ENCODE data around the gene KPTN.

KPTN gene

GRCh38 chr19:47483200-47483599 is 819 bp downstream of the KPTN start:
- TF ChIP-seq ZFX (IDR thresholded peaks at IDR 0.05; ENCODE audit: borderline replicate concordance) (no peak), CTCF (IDR thresholded peaks at IDR 0.05) (no peak)
- no peak overlapping the region for H3K27ac ChIP-seq

GRCh38 chr19:47481460-47482052 is 2.5 kb downstream of the KPTN start:
- H3K27ac ChIP-seq: no peak overlapping the region

GRCh38 chr19:47480658-47481057 is 3.4 kb downstream of the KPTN start:
- TF ChIP-seq ZFX (IDR thresholded peaks at IDR 0.05; ENCODE audit: borderline replicate concordance): no peak
- no peak for TF ChIP-seq CTCF (IDR thresholded peaks at IDR 0.05)
- H3K27ac ChIP-seq: no peak overlapping the region

More at GRCh38 chr19:47481460-47482052, 2.5 kb downstream of the KPTN start:
- TF ChIP-seq CTCF (IDR thresholded peaks at IDR 0.05) (no peak), ZFX (IDR thresholded peaks at IDR 0.05; ENCODE audit: borderline replicate concordance) (no peak)

GRCh38 chr19:47479701-47480503 is 4.1 kb downstream of the KPTN start:
- no peak overlapping the region for H3K27ac ChIP-seq
- TF ChIP-seq ZFX (IDR thresholded peaks at IDR 0.05; ENCODE audit: borderline replicate concordance) (no peak), CTCF (IDR thresholded peaks at IDR 0.05) (no peak)

GRCh38 chr19:47476438-47476972 is 7.5 kb downstream of the KPTN start:
- TF ChIP-seq ZFX (IDR thresholded peaks at IDR 0.05; ENCODE audit: borderline replicate concordance) (no peak), CTCF (IDR thresholded peaks at IDR 0.05) (no peak)
- no peak overlapping the region for H3K27ac ChIP-seq

- H3K27ac ChIP-seq: no peak overlapping the region
- no peak for TF ChIP-seq CTCF (IDR thresholded peaks at IDR 0.05)
Observed at GRCh38 chr19:47475465-47475864, 8.6 kb downstream of the KPTN start.

- no peak overlapping the region for H3K27ac ChIP-seq
- no peak for TF ChIP-seq ZFX (IDR thresholded peaks at IDR 0.05; ENCODE audit: borderline replicate concordance)
- no peak for TF ChIP-seq CTCF (IDR thresholded peaks at IDR 0.05)
Observed at GRCh38 chr19:47473336-47473735, 10.7 kb downstream of the KPTN start.
